HG03045 (cell line): Measurements from ENCODE around the gene THYN1.
"Not testable (repeated sequence)": the region's sequence is repeated elsewhere in the genome, so short reads cannot be mapped to it uniquely, and the experiment has no call there.

Source experiments
- ATAC-seq: cut with Tn5 transposase; IDR thresholded peaks from one replicate; pipeline ENCODE4 v1.9.1; 2021; ENCODE audit warnings: mild to moderate bottlenecking, moderate library complexity; ENCODE audit not compliant: unreplicated experiment

The THYN1 gene

DNA sequence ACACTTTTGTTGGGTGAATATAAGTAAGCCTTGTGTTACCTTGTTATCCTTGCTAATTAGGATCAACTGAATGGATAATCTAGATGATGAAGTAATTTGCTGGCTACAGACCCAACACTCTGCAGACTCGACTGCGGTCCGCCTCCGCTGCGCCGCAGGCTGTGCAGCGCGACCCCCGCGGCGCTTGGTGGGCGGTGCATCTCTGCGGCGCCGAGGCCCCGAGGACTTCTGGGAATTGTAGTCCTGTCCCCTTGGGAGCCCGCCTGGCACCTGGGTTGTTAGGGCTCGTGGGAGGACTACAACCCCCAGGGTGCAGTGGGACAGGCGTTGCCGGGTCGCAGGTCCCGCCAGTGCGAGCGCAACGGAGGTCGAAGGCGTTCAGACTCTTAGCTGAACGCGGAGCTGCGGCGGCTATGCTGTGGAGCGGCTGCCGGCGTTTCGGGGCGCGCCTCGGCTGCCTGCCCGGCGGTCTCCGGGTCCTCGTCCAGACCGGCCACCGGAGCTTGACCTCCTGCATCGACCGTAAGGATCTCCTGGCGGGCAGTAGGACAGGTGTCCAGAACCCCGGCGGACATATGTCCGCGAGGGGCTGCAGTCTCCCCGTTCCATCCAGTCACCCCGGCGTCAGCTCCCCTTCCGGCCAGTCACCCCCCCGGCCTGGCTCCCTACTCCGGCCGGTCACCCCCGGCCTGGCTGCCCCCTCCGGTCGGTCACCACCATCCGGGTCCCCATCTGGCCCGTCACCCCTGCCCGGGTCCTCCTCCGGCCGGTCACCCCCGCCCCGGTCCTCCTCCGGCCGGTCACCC, at the start of gene THYN1, which contains the start of gene ACAD8:
THYN1 (minus strand) TSS at position 165 of the 806 bp plus-strand sequence. CDS start 470 bp downstream, outside the sequence.
ACAD8 (plus strand) TSS at position 381 of the 806 bp plus-strand sequence; CDS start at position 414, 33 bp downstream.
- ATAC-seq: peak; percentile 99

DNA sequence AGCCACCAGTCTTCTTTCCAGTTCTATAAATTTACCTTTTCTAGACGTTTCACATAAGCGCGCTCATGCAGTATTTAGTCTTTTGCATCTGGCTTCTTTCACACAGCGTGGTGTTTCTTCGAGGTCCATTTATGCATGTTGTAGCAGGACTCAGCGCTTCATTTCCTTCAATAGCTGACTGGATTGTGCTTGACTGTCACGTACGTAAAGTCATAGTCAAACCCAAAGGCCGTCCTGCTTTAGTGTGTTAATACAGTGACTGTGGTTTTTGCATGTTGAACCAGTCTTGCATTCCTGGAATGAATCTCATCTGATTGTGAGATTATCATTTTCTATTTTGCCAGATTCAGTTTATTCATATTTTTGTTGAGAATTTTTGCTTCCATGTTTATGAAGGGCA, 41.5 kb upstream of the THYN1 start:
- no peak for ATAC-seq

DNA sequence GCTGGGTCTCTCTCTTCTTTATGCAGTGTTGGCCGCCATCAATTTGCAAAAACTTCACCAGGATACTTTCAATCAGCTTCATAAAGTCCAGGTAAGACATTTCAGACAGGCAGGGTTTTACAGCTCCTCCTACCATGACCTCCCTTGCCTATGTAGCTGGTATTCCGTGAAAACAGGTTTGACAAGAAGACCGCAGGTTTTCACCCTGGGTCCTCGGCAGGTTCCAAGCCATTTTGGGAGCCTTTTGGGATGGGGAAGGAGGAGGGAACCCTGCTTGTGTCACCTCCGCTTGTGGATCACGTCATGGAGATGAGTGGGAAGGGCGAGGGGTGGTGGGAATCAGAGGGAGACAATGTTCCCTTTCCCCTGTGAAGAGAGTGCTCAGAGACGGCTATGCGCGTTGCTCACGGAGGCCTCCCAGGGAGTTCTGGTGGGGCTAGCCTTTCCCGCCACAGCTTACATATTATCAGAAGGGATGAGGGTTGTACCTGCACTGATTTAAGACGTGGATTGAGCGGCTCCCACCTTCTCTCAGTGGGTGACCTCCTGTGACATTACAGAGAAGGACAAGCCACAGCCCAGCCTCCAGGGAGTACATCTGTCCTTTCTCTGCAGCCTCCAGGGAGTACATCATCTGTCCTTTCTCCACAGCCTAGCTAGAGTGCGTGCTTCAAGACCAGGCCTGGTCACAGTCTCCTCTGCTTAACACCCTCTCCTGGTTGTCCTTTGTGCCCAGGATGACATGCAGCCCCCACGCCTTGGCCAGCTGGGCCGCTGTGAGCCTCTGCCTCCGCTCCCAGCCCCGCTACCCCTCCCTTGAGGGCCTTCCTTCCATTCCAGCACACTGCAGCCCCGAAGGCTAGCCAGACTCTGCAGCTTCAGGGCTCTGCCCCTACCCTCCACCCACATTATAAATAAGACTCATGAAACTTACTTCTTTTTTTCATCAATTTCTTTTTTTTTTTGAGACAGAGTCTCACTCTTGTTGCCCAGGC, 40.3 kb upstream of the THYN1 start:
- no peak for ATAC-seq

DNA sequence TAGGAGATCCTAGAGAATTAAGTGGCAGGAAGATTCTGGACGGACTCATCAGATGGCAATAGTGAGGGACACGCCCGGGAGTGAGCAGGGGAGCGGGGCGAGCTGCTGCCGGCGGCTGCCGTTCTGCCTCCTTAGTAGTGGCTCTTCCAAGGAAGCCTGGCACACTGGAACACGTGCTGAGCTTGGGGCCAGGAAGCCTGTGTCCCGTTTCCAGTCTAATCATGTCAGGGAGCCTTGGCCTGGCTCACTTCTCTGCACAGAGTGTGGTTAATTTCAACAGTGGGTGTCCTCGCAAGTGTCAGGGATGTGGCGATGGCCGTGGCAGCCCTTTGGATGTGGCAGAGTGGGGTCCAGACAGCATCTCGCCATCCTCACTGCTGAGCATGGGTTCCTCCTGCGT, 39.5 kb upstream of the THYN1 start:
- ATAC-seq: no peak

DNA sequence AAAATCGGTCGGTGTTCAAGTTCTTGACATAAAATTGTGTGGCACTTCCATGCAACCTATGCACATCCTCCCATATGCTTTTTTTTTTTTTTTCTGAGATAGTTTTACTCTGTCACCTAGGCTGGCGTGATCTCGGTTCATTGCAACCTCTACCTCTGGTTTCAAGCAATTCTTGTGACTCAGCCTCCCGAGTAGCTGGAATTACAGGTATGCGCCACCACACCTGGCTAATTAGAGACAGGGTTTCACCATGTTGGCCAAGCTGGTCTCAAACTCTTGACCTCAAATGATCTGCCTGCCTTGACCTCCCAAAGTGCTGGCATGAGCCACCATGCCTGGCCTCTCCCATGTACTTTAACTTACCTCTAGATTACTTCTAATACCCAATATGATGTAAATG, 38.0 kb upstream of the THYN1 start:
- ATAC-seq: no peak

DNA sequence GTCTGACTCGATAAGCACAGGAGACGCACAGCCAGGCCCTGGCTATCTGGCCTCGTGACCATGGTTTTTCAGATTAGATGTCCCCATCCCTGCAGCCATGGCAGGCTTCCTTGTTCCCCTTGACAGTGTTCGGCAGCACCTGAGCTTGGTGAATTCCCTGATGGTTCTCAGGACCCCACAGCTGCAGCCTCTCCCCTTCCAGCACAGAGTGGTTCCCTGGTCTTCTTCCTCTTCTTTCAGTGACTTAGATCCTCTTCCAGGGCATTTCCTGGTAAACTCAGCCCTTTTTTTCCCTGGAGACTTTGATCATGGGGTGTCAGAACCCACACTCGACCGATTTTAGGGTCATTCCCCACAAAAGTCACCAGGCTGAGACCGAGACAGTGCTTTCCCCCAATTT, 37.5 kb upstream of the THYN1 start:
- no peak for ATAC-seq

DNA sequence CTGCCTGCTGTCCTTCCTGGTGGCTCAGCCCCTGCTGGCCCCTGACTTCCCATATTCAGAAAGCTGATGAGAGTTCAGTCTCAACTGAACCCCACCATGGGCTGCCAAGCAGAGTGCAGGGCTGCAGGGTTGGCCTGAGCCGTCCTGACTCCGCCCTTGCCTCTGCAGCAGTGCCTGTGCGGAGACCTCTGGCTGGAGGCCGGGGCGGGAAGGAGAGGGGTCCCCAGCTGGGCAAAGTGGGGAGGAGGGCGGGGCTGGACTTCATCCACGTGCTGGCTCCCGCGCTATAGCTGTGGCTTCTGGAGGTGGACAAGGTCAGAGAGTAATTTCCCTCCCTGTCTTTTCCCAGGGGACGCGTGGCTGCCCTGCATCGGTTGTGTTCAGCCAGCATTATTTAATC, 36.6 kb upstream of the THYN1 start:
- ATAC-seq: no peak

DNA sequence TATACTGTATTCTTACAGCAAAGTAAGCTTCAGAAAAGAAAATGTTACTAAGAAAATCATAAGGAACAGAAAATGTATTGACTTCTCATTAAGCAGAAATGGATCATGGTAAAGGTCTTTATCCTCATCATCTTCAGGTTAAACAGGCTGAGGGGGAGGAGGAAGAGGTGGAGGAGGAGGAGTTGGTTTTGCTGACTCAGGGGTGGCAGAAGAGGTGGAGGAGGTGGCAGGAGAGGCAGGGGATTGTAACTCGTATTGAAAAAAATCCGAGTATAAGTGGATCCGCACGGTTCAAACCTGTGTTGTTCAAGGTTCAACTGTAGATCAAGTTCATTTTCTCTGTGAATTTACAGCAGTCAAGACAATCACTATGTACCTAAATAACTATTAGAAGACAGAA, 36.0 kb upstream of the THYN1 start:
- no peak for ATAC-seq

DNA sequence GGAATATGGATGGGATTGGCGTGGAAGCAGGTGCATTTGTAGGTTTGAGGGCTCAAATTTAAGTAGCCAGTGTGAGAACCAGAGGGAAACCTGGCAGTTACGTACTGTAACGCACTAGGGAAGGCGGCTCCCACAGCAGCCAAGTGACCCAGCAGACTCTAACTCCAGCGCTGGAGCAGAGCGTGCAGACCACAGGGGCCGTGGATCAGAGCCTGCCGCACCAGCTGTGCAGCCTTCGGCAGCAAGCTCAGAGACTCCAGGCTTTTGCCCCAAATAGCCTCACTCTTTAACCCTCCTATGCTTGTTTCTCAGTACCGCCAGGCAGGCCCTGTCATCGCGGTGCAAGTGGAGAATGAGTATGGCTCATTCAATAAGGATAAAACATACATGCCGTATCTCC, 35.3 kb upstream of the THYN1 start:
- no peak for ATAC-seq

DNA sequence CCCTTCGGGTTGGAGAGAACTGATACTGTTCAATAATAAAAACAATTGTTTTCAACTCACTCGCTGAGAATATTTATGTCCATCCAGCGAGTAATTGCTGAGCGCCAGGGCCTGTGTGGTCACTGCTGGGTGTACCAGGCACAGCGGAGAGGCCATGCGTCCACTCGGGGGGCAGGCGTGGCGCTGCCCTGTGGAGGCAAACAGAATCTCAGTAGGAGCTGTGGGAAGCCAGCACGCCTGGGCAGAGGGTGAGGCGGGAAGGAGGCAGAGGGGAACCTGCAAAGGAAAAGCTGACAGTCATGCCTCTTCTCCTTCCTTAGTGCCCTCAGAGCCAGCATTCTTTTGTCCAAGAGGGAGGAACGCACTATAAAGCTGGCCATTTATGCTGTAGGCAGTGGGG, 34.4 kb upstream of the THYN1 start:
- no peak for ATAC-seq

DNA sequence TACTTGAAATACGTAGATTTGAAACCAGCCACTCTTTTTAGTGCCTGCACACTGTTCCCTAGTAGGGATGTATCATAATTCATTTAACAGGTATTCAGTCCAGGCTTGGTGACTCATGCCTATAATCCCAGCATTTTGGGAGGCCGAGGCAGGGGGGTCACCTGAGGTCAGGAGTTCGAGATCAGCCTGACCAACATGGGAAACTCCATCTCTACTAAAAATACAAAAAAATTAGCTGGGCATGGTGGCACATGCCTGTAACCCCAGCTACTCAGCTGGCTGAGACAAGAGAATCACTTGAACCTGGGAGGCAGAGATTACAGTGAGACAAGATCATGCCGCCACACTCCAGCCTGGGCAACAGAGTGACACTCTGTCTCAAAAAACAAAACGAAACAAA, 31.2 kb upstream of the THYN1 start:
- ATAC-seq: not testable (repeated sequence)

DNA sequence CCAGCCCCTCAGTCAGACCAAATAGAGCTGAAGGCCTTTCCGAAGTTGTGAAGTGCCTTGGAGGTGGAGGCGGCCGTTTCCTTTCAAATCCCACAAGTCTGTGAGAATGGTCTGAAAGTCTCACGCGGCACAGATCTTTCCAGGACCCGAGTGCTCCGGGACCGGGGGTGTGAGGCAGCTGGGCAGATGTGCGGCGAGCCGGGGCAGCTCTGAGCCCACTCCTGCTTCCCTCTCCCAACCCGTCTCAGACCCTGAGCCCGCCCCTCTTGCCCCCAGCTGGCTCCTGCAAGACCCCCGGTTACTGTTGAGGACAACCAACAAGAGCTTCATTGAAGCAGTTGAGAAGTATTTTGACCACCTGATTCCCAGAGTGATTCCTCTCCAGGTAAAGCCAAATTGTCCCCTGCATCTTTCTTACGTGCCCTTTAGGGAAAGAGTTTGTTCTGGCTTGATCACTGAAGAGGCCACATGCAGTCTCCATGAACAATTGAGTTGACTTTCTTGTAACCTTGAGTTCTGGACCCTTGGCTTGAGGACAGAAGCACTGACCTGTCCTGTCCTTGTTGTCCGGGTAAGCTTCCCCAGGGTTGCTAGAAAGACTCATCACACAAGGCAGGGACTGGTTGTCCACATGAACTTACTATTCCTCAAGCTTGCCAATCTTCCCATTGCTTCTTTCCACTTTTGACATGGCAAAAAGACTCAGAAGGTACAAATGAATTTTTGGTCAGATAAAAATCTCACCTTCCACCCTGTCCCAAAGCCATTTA, 30.5 kb upstream of the THYN1 start:
- ATAC-seq: no peak

DNA sequence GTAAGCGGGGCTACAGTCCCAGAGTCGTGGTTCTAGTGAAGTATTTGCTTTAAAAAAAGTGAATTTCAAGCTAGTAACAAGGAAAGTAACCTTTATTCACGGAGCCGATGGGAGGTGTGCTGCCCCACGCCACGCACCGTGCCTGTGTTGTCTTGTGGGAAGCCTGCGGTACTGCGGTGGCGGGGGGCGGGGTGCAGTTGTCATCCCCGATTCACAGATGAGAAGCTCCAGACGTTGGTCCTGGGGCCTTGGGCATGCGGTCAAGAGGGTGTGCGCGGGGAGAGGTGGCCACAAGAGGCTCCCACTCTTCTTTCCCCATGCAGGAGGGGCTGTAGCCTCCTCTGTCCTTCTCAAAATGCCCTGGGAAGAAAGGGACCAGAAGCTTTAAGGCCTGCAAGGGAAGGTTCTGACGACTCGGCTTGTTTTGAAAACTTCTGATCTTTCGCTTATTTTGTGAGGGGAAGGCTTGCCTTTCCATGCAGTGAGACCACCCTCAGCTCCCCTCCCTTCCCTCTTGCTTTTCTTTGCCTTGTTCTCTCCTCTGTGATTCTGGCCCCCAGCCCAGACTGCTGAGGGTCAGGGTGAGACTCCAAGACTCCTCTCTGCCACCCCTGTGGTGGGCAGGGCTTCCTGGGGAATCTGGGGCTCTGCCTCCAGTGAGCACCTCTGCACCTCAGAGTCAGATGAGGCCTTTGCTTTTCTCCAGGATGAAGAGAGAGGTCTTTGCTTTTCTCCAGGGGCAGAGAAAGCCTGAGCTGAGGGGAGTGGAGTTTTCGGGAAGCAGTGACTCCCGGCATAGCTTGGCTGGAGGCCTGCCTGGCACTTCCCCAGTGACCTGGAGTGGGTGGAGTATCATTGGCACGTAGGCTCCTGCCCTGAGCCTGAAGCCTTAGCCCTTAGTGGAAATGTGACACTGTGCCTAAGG, 29.2 kb upstream of the THYN1 start:
- no peak for ATAC-seq

DNA sequence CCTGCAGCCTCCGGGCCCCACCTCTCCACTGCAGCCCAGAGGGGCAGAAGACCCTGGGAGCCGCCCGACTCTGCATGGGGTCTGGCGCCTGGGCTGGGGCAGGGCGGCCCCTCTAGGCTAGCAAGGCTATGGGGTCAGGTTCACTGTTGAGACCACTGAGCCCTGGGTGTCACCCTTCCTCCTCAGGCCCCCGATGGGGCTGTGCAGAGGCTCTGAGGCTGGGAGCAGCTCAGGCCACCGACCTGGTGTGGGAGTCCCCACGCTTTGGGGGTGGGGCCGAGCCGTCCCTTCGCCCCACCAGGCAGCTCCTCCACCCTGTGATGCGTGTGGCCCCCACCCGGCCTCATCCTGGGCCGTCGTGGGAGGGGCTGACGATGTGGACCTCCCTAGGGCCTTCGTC, 28.5 kb upstream of the THYN1 start:
- not testable (repeated sequence) for ATAC-seq

DNA sequence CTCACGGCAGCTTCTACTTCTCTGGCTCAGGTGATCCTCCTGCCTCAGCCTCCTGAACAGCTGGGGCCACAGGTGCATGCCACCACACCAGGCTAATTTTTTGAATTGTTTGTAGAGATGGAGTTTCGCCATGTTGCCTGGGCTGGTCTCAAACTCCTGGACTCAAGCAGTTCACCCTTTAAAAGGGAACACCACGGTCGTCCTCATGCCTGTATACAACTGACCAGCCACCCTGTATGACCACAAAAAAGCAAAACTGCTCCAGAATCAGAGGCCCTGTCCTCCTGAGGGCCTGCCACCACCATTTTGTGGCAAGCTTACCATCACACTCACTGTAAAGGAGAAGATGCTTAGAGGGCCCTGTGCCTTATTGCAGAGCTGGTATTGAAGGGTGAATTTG, 25.2 kb upstream of the THYN1 start:
- ATAC-seq: no peak

DNA sequence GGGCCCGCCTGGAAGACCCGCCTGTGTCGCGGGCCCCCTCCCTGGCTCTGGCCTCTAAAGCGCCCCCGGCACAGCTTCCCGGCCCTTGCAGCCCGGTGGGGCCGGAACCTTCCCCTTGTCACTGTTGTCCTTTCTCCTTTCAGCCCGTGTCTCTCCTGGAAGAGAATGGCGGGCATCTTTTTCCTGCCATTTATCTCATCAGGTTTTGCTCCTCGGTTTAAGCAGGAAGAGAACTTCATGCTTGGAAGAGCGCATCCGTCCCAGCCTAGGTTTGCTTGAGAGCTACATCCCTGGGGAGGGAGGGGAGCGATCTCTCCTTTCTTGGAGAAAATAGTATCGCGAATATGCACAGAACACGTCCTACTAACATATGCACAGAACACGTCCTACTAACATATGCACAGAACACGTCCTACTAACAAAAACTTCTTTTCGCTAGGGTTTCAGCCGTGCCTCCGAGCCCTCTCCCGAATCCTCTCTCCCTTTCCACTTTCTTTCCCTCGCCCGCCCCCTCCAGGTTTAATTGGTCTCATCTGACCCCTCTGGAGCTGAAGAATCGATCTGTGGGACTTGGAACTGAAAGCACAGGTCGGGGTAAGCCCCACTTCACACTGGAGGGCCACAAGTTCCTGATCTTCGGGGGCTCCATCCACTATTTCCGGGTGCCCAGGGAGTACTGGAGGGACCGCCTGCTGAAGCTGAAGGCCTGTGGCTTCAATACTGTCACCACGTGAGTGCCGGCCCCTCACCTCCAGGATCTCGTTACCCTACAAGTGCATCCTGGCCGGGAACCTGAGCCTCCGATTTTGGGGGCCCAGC, 24.2 kb upstream of the THYN1 start:
- no peak for ATAC-seq

DNA sequence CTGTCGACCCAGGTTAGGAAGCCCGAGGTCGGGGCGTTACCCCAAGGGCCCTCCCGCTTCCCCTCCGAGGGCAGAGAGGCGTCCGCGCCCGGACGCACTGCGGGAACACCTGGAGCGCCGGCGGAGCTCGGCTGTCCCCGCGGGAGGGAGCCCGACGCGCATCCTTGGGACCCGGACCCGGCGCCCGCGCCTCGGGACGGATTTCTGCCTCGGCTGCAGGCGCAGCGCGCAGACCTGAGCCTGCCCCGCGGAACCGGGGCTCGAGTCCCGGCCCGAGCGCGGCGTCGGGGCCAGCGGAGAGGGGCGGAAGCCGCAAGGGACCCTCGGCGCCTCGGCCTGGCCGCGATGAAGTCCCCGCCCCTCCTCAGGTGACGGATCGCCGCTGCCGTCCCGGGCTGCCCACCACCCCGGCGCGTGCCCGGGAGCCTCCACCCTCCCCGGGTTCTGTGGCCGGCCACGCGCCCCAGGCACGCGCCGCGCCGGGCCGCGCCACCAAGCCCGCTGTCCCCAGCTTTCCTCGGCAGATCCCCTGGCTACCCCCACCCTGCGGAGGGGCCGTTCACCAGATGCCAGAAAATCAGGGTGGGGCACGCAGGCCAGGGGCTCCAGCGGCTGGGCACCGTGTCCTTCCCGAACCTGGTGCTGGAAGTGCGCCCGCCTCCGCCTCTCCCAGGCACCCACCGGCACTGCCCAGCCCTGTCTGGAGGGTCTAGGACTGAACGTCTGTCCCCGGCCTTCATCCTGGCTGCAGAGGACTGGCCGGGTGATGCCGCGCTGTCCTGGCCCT, 23.4 kb upstream of the THYN1 start:
- peak; percentile 23 for ATAC-seq
